Natural killer cell (primary cell): ENCODE data around the gene CIPC. TPM values are rescaled to one million over a fixed set of nuclear protein-coding genes. Genes with fewer than 3 reads are reported as not detected.

ENCODE experiments used
- ATAC-seq, 3 donors: fragments of 150-1000 bp in 2 of 3; fragments of 200-7000 bp in 1 of 3; cut with Tn5 transposase; 1 replicate in 1 of 3; 2 replicates in 2 of 3; pipeline ENCODE4 v1.10.0; 2021; ENCODE audit warnings: mild to moderate bottlenecking in 2 of 3, moderate library complexity in 2 of 3
- DNase-seq, 2 donors: peaks; one replicate each; pipeline versions ENCODE4 v3.0.0 to v3.0.0-alpha.2; 2013 to 2021; ENCODE audit warnings: mixed read lengths in 1 of 2
- H3K27ac ChIP-seq: one replicate; pipeline ENCODE4 v1.5.1; 2013; ENCODE audit warnings: mild to moderate bottlenecking, low read length
- H3K27me3 ChIP-seq: one replicate; pipeline ENCODE4 v1.6.1; 2013; ENCODE audit warnings: low read length; ENCODE audit not compliant: control insufficient read depth, insufficient read depth
- H3K36me3 ChIP-seq: one replicate; pipeline ENCODE4 v1.6.1; 2013; ENCODE audit warnings: low read length; ENCODE audit not compliant: control insufficient read depth, insufficient read depth
- H3K4me1 ChIP-seq: one replicate; pipeline ENCODE4 v1.6.1; 2013; ENCODE audit warnings: low read length; ENCODE audit not compliant: control insufficient read depth, insufficient read depth
- H3K4me3 ChIP-seq: one replicate; pipeline ENCODE4 v1.5.1; 2013; ENCODE audit warnings: low read length
- H3K9me3 ChIP-seq: one replicate; pipeline ENCODE4 v1.6.1; 2013; ENCODE audit warnings: low read length; ENCODE audit not compliant: control insufficient read depth, insufficient read depth
- H3K27ac Mint-ChIP-seq, 2 donors: one replicate each; pipeline ENCODE4 v1.8.0; 2022; ENCODE audit warnings: mild to moderate bottlenecking in 2 of 2, mixed read lengths in 2 of 2, moderate library complexity in 1 of 2
- H3K27me3 Mint-ChIP-seq, 2 donors: one replicate each; pipeline ENCODE4 v1.8.0; 2022; ENCODE audit warnings: low read depth in 2 of 2, mixed read lengths in 2 of 2
- H3K36me3 Mint-ChIP-seq: one replicate; pipeline ENCODE4 v1.8.0; 2022; ENCODE audit warnings: mixed read lengths
- H3K4me1 Mint-ChIP-seq, 2 donors: one replicate each; pipeline ENCODE4 v1.8.0; 2022; ENCODE audit warnings: mixed read lengths in 2 of 2
- H3K4me3 Mint-ChIP-seq: one replicate; pipeline ENCODE4 v1.8.0; 2022; ENCODE audit warnings: mild to moderate bottlenecking, moderate library complexity, mixed read lengths
- H3K9me3 Mint-ChIP-seq, 2 donors: one replicate each; pipeline ENCODE4 v1.8.0; 2022; ENCODE audit warnings: mixed read lengths in 2 of 2
- WGBS: methylation state at CpG from one replicate; pipeline ENCODE4 v1.1.7; 2013; ENCODE audit warnings: missing lambda C conversion rate; ENCODE audit not compliant: insufficient coverage; 5-methylcytosine and 5-hydroxymethylcytosine counted together
- intact Hi-C: fragments of 100-400 bp; cut with micrococcal nuclease; formaldehyde crosslinking; loops from one replicate; pipeline ENCODE4 v1.14.2; 2022
- total RNA-seq, 4 donors: library from RNA; stranded (reverse); fragments of 120-200 nt in 1 of 4; gene quantifications; one replicate each; pipeline versions ENCODE4 v1.2.3 to v1.2.4, GENCODE V29; 2013 to 2022
- TF ChIP-seq, protein P1 (sequence below): fragments of 200-600 bp; IDR thresholded peaks from one replicate; pipeline ENCODE4 v1.8.0; 2022; ENCODE audit warnings: antibody characterized with exemption

The CIPC gene
- total RNA-seq, 3 donors from 2014 or later (not counting 1 experiment from before 2014, with no cell fraction given) = 7.1 to 10.0 (median 9.9) TPM

DNA sequence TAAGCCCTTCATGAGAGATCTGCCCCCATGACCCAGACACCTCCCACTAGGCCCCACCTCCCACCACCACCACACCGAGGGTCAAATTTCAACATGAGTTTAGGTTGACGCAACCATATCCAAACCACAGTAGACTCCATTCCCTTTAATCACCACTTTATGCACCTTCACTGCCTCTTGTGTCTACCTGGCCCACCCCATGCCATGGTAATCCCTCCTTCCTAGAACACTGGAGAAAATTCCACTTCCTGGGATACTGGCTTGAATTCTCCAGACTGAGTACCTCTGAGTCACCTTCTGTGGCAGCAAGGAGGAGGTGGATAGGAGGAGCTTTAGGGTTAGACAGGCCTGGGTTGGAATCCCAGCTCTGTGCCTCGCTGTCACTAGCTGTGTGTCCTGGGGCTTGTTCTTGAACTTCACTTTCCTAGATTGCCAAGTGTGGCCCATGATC is 26.1 kb upstream of the CIPC start:
- no peaks in the 10 kb centered on the region for H3K4me1 ChIP-seq
- 76% methylated on average over 3 of the region's 3 CpGs for WGBS
- no peak overlapping the region for H3K27ac ChIP-seq
- ATAC-seq = no peak
- peaks cover 2% of the 10 kb centered on the region for H3K27me3 ChIP-seq
- Mint-ChIP-seq H3K27me3 (peaks cover 0 to 6% of the 10 kb centered on the region in 2 donors), H3K9me3 (no peaks in the 10 kb centered on the region), H3K27ac (no peak overlapping the region), H3K36me3 (no peaks in the 10 kb centered on the region), H3K4me3 (no peak overlapping the region), H3K4me1 (peaks cover 0 to 5% of the 10 kb centered on the region in 2 donors)
- H3K9me3 ChIP-seq = no peaks in the 10 kb centered on the region
- DNase-seq = no peak
- intact Hi-C loops = no loop called here
- no peaks in the 10 kb centered on the region for H3K36me3 ChIP-seq
- TF ChIP-seq, protein P1, sequence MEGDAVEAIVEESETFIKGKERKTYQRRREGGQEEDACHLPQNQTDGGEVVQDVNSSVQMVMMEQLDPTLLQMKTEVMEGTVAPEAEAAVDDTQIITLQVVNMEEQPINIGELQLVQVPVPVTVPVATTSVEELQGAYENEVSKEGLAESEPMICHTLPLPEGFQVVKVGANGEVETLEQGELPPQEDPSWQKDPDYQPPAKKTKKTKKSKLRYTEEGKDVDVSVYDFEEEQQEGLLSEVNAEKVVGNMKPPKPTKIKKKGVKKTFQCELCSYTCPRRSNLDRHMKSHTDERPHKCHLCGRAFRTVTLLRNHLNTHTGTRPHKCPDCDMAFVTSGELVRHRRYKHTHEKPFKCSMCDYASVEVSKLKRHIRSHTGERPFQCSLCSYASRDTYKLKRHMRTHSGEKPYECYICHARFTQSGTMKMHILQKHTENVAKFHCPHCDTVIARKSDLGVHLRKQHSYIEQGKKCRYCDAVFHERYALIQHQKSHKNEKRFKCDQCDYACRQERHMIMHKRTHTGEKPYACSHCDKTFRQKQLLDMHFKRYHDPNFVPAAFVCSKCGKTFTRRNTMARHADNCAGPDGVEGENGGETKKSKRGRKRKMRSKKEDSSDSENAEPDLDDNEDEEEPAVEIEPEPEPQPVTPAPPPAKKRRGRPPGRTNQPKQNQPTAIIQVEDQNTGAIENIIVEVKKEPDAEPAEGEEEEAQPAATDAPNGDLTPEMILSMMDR = no peak
- H3K4me3 ChIP-seq = no peak overlapping the region

DNA sequence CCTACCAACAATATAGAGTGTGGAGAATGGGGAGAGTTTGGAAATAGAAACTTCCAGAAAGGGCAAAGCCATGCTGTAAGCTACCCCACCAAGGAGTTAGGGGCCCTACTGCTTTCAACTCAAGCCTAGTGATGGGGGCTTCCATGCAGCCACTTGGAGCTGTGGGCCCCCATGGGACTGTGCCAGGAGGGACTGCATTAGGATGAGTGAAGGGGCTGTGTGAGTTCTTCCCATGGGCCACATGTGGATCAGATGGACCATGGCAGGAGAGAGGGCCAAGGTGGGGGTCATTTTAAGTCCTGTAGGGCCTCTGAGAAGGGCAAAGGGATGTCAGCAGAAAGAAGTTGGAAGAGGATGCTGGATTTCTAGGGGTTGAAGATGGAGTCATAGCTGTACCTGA is 23.1 kb upstream of the CIPC start:
- no peak overlapping the region for H3K27ac ChIP-seq
- no peaks in the 10 kb centered on the region for H3K27me3 Mint-ChIP-seq
- H3K9me3 Mint-ChIP-seq = peaks cover 0 to under 1% of the 10 kb centered on the region in 2 donors
- H3K4me3 ChIP-seq = no peak overlapping the region
- H3K36me3 Mint-ChIP-seq = peaks cover 5% of the 10 kb centered on the region
- no peaks in the 10 kb centered on the region for H3K27me3 ChIP-seq
- ATAC-seq (no peak), DNase-seq (no peak)
- H3K9me3 ChIP-seq = peaks cover 2% of the 10 kb centered on the region
- no peaks in the 10 kb centered on the region for H3K4me1 ChIP-seq
- no peaks in the 10 kb centered on the region for H3K4me1 Mint-ChIP-seq
- H3K36me3 ChIP-seq = no peaks in the 10 kb centered on the region
- no peak overlapping the region for H3K27ac Mint-ChIP-seq
- TF ChIP-seq, protein P1 = no peak
- no peak overlapping the region for H3K4me3 Mint-ChIP-seq
- intact Hi-C loops = no loop called here

DNA sequence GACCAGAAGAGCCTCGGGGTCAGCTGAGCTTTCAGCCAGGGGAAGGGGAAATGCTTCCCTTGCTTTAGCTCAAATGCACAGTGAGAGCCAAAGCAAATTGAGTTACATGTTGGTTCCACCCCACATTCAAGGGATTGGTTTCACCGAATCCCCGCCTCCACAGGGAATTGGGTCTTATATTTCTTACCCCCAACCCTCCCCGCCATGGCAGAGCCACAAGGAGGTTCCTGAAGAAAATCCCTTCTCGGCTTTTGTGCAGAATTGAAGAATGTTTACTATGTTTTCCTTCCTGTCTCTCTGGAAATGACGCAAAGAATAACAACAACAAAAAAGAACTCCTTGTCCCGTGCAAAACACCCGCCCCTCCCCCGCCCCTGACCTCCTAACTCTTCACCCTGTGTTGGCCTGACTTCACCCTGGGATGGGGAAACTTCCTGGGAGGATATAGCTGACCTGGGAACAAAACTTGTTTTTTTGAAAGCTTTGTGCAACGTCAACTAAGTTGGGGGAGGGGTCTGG is 21.9 kb upstream of the CIPC start:
- Mint-ChIP-seq H3K9me3 (peaks cover 0 to 3% of the 10 kb centered on the region in 2 donors), H3K27ac (no peak overlapping the region), H3K27me3 (no peaks in the 10 kb centered on the region), H3K36me3 (peaks cover 9% of the 10 kb centered on the region), H3K4me3 (no peak overlapping the region), H3K4me1 (no peaks in the 10 kb centered on the region)
- Histone ChIP-seq H3K9me3 (peaks cover 6% of the 10 kb centered on the region), H3K36me3 (no peaks in the 10 kb centered on the region), H3K4me3 (no peak overlapping the region), H3K27me3 (no peaks in the 10 kb centered on the region), H3K27ac (no peak overlapping the region), H3K4me1 (no peaks in the 10 kb centered on the region)
- 79% methylated on average over 9 of the region's 10 CpGs for WGBS
- TF ChIP-seq, protein P1 = no peak
- no peak for ATAC-seq
- no peak for DNase-seq
- intact Hi-C loops = no loop called here

DNA sequence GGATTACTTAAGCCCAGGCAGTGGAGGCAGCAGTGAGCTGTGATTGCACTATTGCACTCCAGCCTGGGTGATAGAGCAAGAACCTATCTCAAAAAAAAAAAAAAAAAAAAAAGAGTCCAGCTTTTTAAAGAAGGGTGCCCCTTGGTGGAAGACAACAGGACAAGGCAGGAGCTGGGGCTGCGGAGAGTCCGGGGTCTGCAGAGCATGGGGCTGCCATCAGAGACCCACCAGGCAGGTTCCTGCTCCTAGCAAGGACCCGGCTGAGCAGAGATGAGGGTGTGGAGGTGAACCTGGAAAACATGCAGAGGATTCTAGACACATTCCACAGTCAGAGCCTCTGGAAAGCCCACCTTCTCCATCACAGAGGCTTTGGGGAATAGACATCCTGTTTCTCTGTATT is 21.0 kb upstream of the CIPC start:
- Histone ChIP-seq H3K27ac (no peak overlapping the region), H3K4me3 (no peak overlapping the region), H3K4me1 (no peaks in the 10 kb centered on the region), H3K36me3 (no peaks in the 10 kb centered on the region), H3K9me3 (peaks cover 6% of the 10 kb centered on the region), H3K27me3 (no peaks in the 10 kb centered on the region)
- H3K4me3 Mint-ChIP-seq = no peak overlapping the region
- no peaks in the 10 kb centered on the region for H3K27me3 Mint-ChIP-seq
- peaks cover 0 to 3% of the 10 kb centered on the region in 2 donors for H3K9me3 Mint-ChIP-seq
- no peaks in the 10 kb centered on the region for H3K4me1 Mint-ChIP-seq
- WGBS = 94% methylated on average over 3 of the region's 3 CpGs
- H3K36me3 Mint-ChIP-seq = peaks cover 9% of the 10 kb centered on the region
- TF ChIP-seq, protein P1 = no peak
- intact Hi-C loops = no loop called here
- H3K27ac Mint-ChIP-seq = no peak overlapping the region
- ATAC-seq (no peak), DNase-seq (no peak)
